ENCODE results near the gene UPK3BL2. TPM values are rescaled to one million over a fixed set of nuclear protein-coding genes. Genes with fewer than 3 reads are reported as not detected.
"Not testable (repeated sequence)": the region's sequence is repeated elsewhere in the genome, so short reads cannot be mapped to it uniquely, and the experiment has no call there.

Gene UPK3BL2
- total RNA-seq, 2 experiments from 2014 or later = 6.4 to 9.6 TPM

GRCh38 chr7:102544372-102544771 lies 876 bp upstream of the UPK3BL2 start:
- DNase-seq, H3K4me3 Mint-ChIP-seq, H3K9me3 Mint-ChIP-seq, H3K4me1 Mint-ChIP-seq, H3K36me3 Mint-ChIP-seq, H3K27me3 Mint-ChIP-seq, H3K27ac Mint-ChIP-seq: not testable (repeated sequence)

GRCh38 chr7:102542771-102543170 lies 725 bp downstream of the UPK3BL2 start:
- not testable (repeated sequence) for H3K27me3 Mint-ChIP-seq, H3K36me3 Mint-ChIP-seq, H3K4me1 Mint-ChIP-seq, DNase-seq, H3K4me3 Mint-ChIP-seq, H3K9me3 Mint-ChIP-seq, H3K27ac Mint-ChIP-seq

- H3K9me3 Mint-ChIP-seq, H3K27ac Mint-ChIP-seq, H3K4me1 Mint-ChIP-seq, DNase-seq, H3K27me3 Mint-ChIP-seq, H3K4me3 Mint-ChIP-seq, H3K36me3 Mint-ChIP-seq: not testable (repeated sequence)
Measured at GRCh38 chr7:102542083-102542482, 1.4 kb downstream of the UPK3BL2 start.

- not testable (repeated sequence) for H3K4me1 Mint-ChIP-seq, H3K4me3 Mint-ChIP-seq, DNase-seq, H3K27ac Mint-ChIP-seq, H3K36me3 Mint-ChIP-seq, H3K9me3 Mint-ChIP-seq, H3K27me3 Mint-ChIP-seq
Measured at GRCh38 chr7:102540604-102541003, 2.9 kb downstream of the UPK3BL2 start.

GRCh38 chr7:102535062-102535615 lies 8.4 kb downstream of the UPK3BL2 start:
- not testable (repeated sequence) for H3K4me1 Mint-ChIP-seq, DNase-seq, H3K27ac Mint-ChIP-seq, H3K4me3 Mint-ChIP-seq, H3K27me3 Mint-ChIP-seq, H3K9me3 Mint-ChIP-seq, H3K36me3 Mint-ChIP-seq

- not testable (repeated sequence) for H3K4me3 Mint-ChIP-seq, H3K27me3 Mint-ChIP-seq, H3K4me1 Mint-ChIP-seq, H3K36me3 Mint-ChIP-seq, DNase-seq, H3K27ac Mint-ChIP-seq, H3K9me3 Mint-ChIP-seq
Measured at GRCh38 chr7:102532127-102532526, 11.4 kb downstream of the UPK3BL2 start.

GRCh38 chr7:102531583-102531982 lies 11.9 kb downstream of the UPK3BL2 start:
- H3K9me3 Mint-ChIP-seq, H3K4me3 Mint-ChIP-seq, DNase-seq, H3K36me3 Mint-ChIP-seq, H3K27ac Mint-ChIP-seq, H3K27me3 Mint-ChIP-seq, H3K4me1 Mint-ChIP-seq: not testable (repeated sequence)

GRCh38 chr7:102527822-102528793 lies 15.4 kb downstream of the UPK3BL2 start:
- H3K27me3 Mint-ChIP-seq, H3K9me3 Mint-ChIP-seq, H3K4me1 Mint-ChIP-seq, H3K4me3 Mint-ChIP-seq, H3K27ac Mint-ChIP-seq, DNase-seq, H3K36me3 Mint-ChIP-seq: not testable (repeated sequence)

GRCh38 chr7:102527182-102527581 lies 16.3 kb downstream of the UPK3BL2 start:
- not testable (repeated sequence) for H3K27ac Mint-ChIP-seq, H3K9me3 Mint-ChIP-seq, DNase-seq, H3K4me1 Mint-ChIP-seq, H3K4me3 Mint-ChIP-seq, H3K27me3 Mint-ChIP-seq, H3K36me3 Mint-ChIP-seq

GRCh38 chr7:102524803-102525202 lies 18.7 kb downstream of the UPK3BL2 start:
- H3K9me3 Mint-ChIP-seq, H3K4me3 Mint-ChIP-seq, H3K27ac Mint-ChIP-seq, H3K4me1 Mint-ChIP-seq, DNase-seq, H3K36me3 Mint-ChIP-seq, H3K27me3 Mint-ChIP-seq: not testable (repeated sequence)

GRCh38 chr7:102520797-102521196 lies 22.7 kb downstream of the UPK3BL2 start:
- not testable (repeated sequence) for DNase-seq, H3K27me3 Mint-ChIP-seq, H3K4me3 Mint-ChIP-seq, H3K4me1 Mint-ChIP-seq, H3K27ac Mint-ChIP-seq, H3K36me3 Mint-ChIP-seq, H3K9me3 Mint-ChIP-seq

GRCh38 chr7:102517550-102518147 lies 25.8 kb downstream of the UPK3BL2 start, which contains the start of gene RASA4B:
Gene RASA4B (minus strand): TSS chr7:102517777. CDS start chr7:102517710, 67 bp downstream.
- not testable (repeated sequence) for H3K4me1 Mint-ChIP-seq, H3K27me3 Mint-ChIP-seq, H3K36me3 Mint-ChIP-seq, DNase-seq, H3K9me3 Mint-ChIP-seq, H3K27ac Mint-ChIP-seq, H3K4me3 Mint-ChIP-seq

- not testable (repeated sequence) for H3K27ac Mint-ChIP-seq, DNase-seq, H3K9me3 Mint-ChIP-seq, H3K27me3 Mint-ChIP-seq, H3K4me3 Mint-ChIP-seq, H3K36me3 Mint-ChIP-seq, H3K4me1 Mint-ChIP-seq
Measured at GRCh38 chr7:102516951-102517350, 26.5 kb downstream of the UPK3BL2 start.

GRCh38 chr7:102515889-102516288 lies 27.6 kb downstream of the UPK3BL2 start:
- H3K27ac Mint-ChIP-seq, H3K4me1 Mint-ChIP-seq, DNase-seq, H3K27me3 Mint-ChIP-seq, H3K4me3 Mint-ChIP-seq, H3K9me3 Mint-ChIP-seq, H3K36me3 Mint-ChIP-seq: not testable (repeated sequence)

GRCh38 chr7:102514881-102515721 lies 28.4 kb downstream of the UPK3BL2 start:
- not testable (repeated sequence) for DNase-seq, H3K9me3 Mint-ChIP-seq, H3K27me3 Mint-ChIP-seq, H3K4me3 Mint-ChIP-seq, H3K36me3 Mint-ChIP-seq, H3K27ac Mint-ChIP-seq, H3K4me1 Mint-ChIP-seq

Data from activated naive CD8-positive, alpha-beta T cell treated with anti-CD3 and anti-CD28 coated beads for 36 hours (primary cell).